HG03064 (cell line): ENCODE results near the gene EFHC1.
"Not testable (repeated sequence)": the region's sequence is repeated elsewhere in the genome, so short reads cannot be mapped to it uniquely, and the experiment has no call there.

Source experiments
- ATAC-seq: cut with Tn5 transposase; IDR thresholded peaks from one replicate; pipeline ENCODE4 v1.9.1; 2021; ENCODE audit warnings: low read depth; ENCODE audit not compliant: unreplicated experiment

Gene EFHC1

GRCh38 chr6:52419809-52420667 is at the start of gene EFHC1:
Gene EFHC1 (plus strand): TSS chr6:52420342. CDS start chr6:52420411, 69 bp downstream.
- peak; percentile 91 for ATAC-seq

GRCh38 chr6:52371656-52372191 is 48.4 kb upstream of the EFHC1 start:
- no peak for ATAC-seq

GRCh38 chr6:52373151-52373690 is 46.9 kb upstream of the EFHC1 start:
- ATAC-seq = no peak

GRCh38 chr6:52374247-52374646 is 45.9 kb upstream of the EFHC1 start:
- ATAC-seq = no peak

GRCh38 chr6:52375780-52376556 is 44.2 kb upstream of the EFHC1 start:
- no peak for ATAC-seq

- no peak for ATAC-seq
These were observed 43.4 kb upstream of the EFHC1 start for GRCh38 chr6:52376763-52377162.

- no peak for ATAC-seq
These were observed 42.5 kb upstream of the EFHC1 start for GRCh38 chr6:52377538-52378221.

GRCh38 chr6:52381249-52381648 is 38.9 kb upstream of the EFHC1 start:
- ATAC-seq = no peak

GRCh38 chr6:52384145-52384766 is 35.9 kb upstream of the EFHC1 start:
- ATAC-seq = no peak

GRCh38 chr6:52385074-52385473 is 35.1 kb upstream of the EFHC1 start:
- no peak for ATAC-seq

- not testable (repeated sequence) for ATAC-seq
These were observed 32.0 kb upstream of the EFHC1 start for GRCh38 chr6:52388119-52388518.

- no peak for ATAC-seq
These were observed 31.4 kb upstream of the EFHC1 start for GRCh38 chr6:52388790-52389189.

GRCh38 chr6:52389264-52389625 is 30.9 kb upstream of the EFHC1 start:
- no peak for ATAC-seq

- peak; percentile 63 for ATAC-seq
These were observed 30.3 kb upstream of the EFHC1 start for GRCh38 chr6:52389626-52390360.

- ATAC-seq = peak; percentile 47
These were observed 29.8 kb upstream of the EFHC1 start for GRCh38 chr6:52390361-52390727.

GRCh38 chr6:52391599-52391998 is 28.5 kb upstream of the EFHC1 start:
- no peak for ATAC-seq

GRCh38 chr6:52392944-52393343 is 27.2 kb upstream of the EFHC1 start:
- no peak for ATAC-seq

GRCh38 chr6:52393780-52394179 is 26.4 kb upstream of the EFHC1 start:
- ATAC-seq = no peak

- peak; percentile 46 for ATAC-seq
These were observed 25.9 kb upstream of the EFHC1 start for GRCh38 chr6:52394251-52394666.

GRCh38 chr6:52395969-52396368 is 24.2 kb upstream of the EFHC1 start:
- ATAC-seq = no peak
